PC-9 (cell line): ENCODE measurements around the gene BDH1. TPM values are rescaled to one million over a fixed set of nuclear protein-coding genes. Genes with fewer than 3 reads are reported as not detected.

Experiments used
- BruUV-seq: library from RNA; stranded (reverse); fragments of 400-500 nt; replicated peaks from 2 replicates; lab custom pipeline; 2021; lab: Mats Ljungman, UMichigan
- CTCF ChIA-PET: fragments of 300-600 bp; sonication (Branson Sonifier 250); formaldehyde crosslinking; loops from one replicate; lab custom pipeline; 2022; ENCODE audit warnings: antibody characterized with exemption; lab: Charles Lee
- POLR2A ChIA-PET: fragments of 300-600 bp; sonication (Branson Sonifier 250); formaldehyde crosslinking; loops from one replicate; lab custom pipeline; 2022; ENCODE audit warnings: antibody characterized with exemption; ENCODE audit not compliant: unreplicated experiment; lab: Charles Lee
- DNase-seq, 2 experiments: peaks; one replicate each; pipeline versions ENCODE4 v3.0.0 to v3.0.0-alpha.2; 2015 to 2022; ENCODE audit warnings: mixed read lengths in 1 of 2
- H2AFZ ChIP-seq: fragments of 200-600 bp; sonication (generic); 2 replicates; pipeline ENCODE4 v1.8.1; 2017; ENCODE audit warnings: antibody characterized with exemption
- H3F3A ChIP-seq: fragments of 200-600 bp; sonication (generic); 2 replicates; pipeline ENCODE4 v1.8.1; 2017; ENCODE audit warnings: antibody characterized with exemption, mild to moderate bottlenecking, low read depth; ENCODE audit not compliant: insufficient read depth
- H3K27ac ChIP-seq: fragments of 200-600 bp; sonication (generic); 2 replicates; pipeline ENCODE4 v1.6.1; 2016; ENCODE audit warnings: mixed run types
- H3K27me3 ChIP-seq: fragments of 200-600 bp; sonication (generic); 2 replicates; pipeline ENCODE4 v1.6.1; 2016; ENCODE audit warnings: low read depth, mixed run types; ENCODE audit not compliant: insufficient read depth
- H3K36me3 ChIP-seq: fragments of 200-600 bp; sonication (generic); 2 replicates; pipeline ENCODE4 v1.6.1; 2016; ENCODE audit warnings: low read depth, mixed run types
- H3K4me1 ChIP-seq: fragments of 200-600 bp; sonication (generic); replicated peaks from 2 replicates; pipeline ENCODE4 v1.6.1; 2016; ENCODE audit warnings: mixed run types; ENCODE audit not compliant: insufficient read depth
- H3K4me2 ChIP-seq: fragments of 200-600 bp; sonication (generic); 2 replicates; pipeline ENCODE4 v1.6.1; 2017; ENCODE audit warnings: mixed run types
- H3K4me3 ChIP-seq: fragments of 200-600 bp; sonication (generic); 2 replicates; pipeline ENCODE4 v1.6.1; 2016; ENCODE audit warnings: mixed run types
- H3K79me2 ChIP-seq: fragments of 200-600 bp; sonication (generic); 2 replicates; pipeline ENCODE4 v1.6.1; 2017; ENCODE audit warnings: low read depth, mixed run types
- H3K9me2 ChIP-seq: fragments of 200-600 bp; sonication (generic); 2 replicates; pipeline ENCODE4 v1.8.1; 2017; ENCODE audit warnings: mild to moderate bottlenecking; ENCODE audit not compliant: insufficient read depth
- H3K9me3 ChIP-seq: fragments of 200-600 bp; sonication (generic); 2 replicates; pipeline ENCODE4 v1.8.1; 2016; ENCODE audit warnings: low read depth; ENCODE audit not compliant: insufficient read depth
- H4K20me1 ChIP-seq: fragments of 200-600 bp; sonication (generic); 2 replicates; pipeline ENCODE4 v1.8.1; 2017; ENCODE audit not compliant: insufficient read depth
- CTCF ChIP-seq: fragments of 200-600 bp; sonication (generic); conservative IDR thresholded peaks from 2 replicates; pipeline ENCODE4 v1.6.1; 2017; ENCODE audit warnings: mixed run types, antibody characterized with exemption, mild to moderate bottlenecking, moderate library complexity
- EZH2 ChIP-seq: fragments of 200-600 bp; sonication (generic); IDR thresholded peaks from 2 replicates; pipeline ENCODE4 v1.8.0; 2017; ENCODE audit warnings: antibody characterized with exemption, low read depth
- intact Hi-C: fragments of 100-400 bp; cut with micrococcal nuclease; formaldehyde crosslinking; loops from one replicate; pipeline ENCODE4 v1.10.0; 2022; ENCODE audit not compliant: unreplicated experiment
- total RNA-seq: library from RNA; stranded (reverse); gene quantifications from 2 replicates; pipeline ENCODE4 v1.2.3, GENCODE V29; 2021

Gene BDH1
- total RNA-seq, 1 experiment from 2014 or later: 55.1 TPM

DNA sequence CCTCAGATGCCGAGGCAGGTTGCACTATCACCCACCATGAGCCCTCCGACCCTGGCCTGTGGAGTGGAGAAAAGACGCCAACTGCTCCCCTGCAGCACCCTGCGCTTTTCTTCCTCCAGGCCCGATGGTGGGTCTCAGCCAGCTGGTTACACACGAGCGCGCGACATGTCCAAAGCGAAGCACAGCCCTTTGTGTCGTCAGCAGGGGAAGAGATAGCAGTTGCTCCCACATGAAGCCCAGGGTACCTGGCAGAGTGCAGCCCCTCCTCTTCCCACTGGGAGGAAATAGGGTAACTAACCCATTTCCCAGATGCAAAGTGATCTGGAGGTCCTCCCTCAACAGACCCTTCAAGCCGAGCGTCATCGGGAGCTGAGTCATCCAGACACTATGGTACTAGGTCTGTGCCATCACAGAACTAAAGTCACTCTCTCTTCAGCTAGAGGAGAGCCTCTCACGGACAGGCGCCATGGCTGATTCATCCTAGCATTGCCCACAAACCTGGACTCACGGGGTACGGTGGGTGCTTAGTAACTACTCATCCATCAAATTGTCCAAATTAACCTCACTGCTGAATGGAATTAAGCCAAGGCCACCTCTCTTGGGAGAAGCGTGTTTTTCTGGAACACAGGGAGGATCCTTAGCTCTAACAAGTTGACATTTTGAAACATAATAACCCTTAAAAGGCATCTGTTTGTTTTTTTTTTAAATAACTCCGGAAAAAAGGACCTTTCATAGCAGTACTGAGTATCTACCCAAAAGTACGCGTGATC lies 45.2 kb upstream of the BDH1 start:
- H3K4me3 ChIP-seq: no peak overlapping the region
- H3K27me3 ChIP-seq: no peaks in the 10 kb centered on the region
- no peaks in the 10 kb centered on the region for H4K20me1 ChIP-seq
- no TSS peak for BruUV-seq
- ChIA-PET CTCF (no interaction called here), POLR2A (no interaction called here)
- no peaks in the 10 kb centered on the region for H3K79me2 ChIP-seq
- H3K9me3 ChIP-seq: no peaks in the 10 kb centered on the region
- H3K4me1 ChIP-seq: 0 out of 2 replicates have a peak, but pooled peaks cover 6% of the 10 kb centered on the region
- H3K4me2 ChIP-seq: no peak overlapping the region
- TF ChIP-seq EZH2 (no peak), CTCF (no peak)
- peaks cover 14% of the 10 kb centered on the region; the same call in 1 of the 2 replicates for H3F3A ChIP-seq
- H3K9me2 ChIP-seq: no peaks in the 10 kb centered on the region
- H3K36me3 ChIP-seq: 0 out of 2 replicates have a peak, but pooled peaks cover 3% of the 10 kb centered on the region
- intact Hi-C loops: no loop called here
- H3K27ac ChIP-seq: no peak overlapping the region
- DNase-seq: no peak
- no peak overlapping the region for H2AFZ ChIP-seq

GRCh38 chr3:197599089-197599765 lies 43.5 kb upstream of the BDH1 start:
- ChIA-PET POLR2A (interaction anchor here (0.6 kb wide), 1 partner anchor 83 kb away, joined by 7 read pairs; no protein-coding TSS in a partner anchor), CTCF (interaction anchor here (0.6 to 1.4 kb wide), 10 partner anchors 9 to 512 kb away, joined by 3 to 5 read pairs (median 3); partner anchors contain the start of gene LRCH3)
- H3F3A ChIP-seq: peaks cover 10% of the 10 kb centered on the region; the same call in 1 of the 2 replicates
- H3K9me3 ChIP-seq: no peaks in the 10 kb centered on the region
- peak overlapping the region; percentile 76 for H3K4me2 ChIP-seq
- H2AFZ ChIP-seq: peak overlapping the region; percentile 62
- no peaks in the 10 kb centered on the region for H3K9me2 ChIP-seq
- peak; percentile 73 to 84 for DNase-seq
- peak overlapping the region; percentile 53 for H3K4me3 ChIP-seq
- no peaks in the 10 kb centered on the region for H3K36me3 ChIP-seq
- H3K27ac ChIP-seq: no peak overlapping the region
- no peaks in the 10 kb centered on the region for H3K79me2 ChIP-seq
- BruUV-seq: no TSS peak
- intact Hi-C loops: no loop called here
- no peaks in the 10 kb centered on the region for H3K27me3 ChIP-seq
- TF ChIP-seq CTCF: peak; percentile 98
- no peak for TF ChIP-seq EZH2
- H3K4me1 ChIP-seq: 0 out of 2 replicates have a peak, but pooled peaks cover 6% of the 10 kb centered on the region
- H4K20me1 ChIP-seq: no peaks in the 10 kb centered on the region

- Histone ChIP-seq H3K79me2 (no peaks in the 10 kb centered on the region), H3K9me3 (no peaks in the 10 kb centered on the region), H3K27ac (no peak overlapping the region), H3K36me3 (no peaks in the 10 kb centered on the region), H4K20me1 (no peaks in the 10 kb centered on the region), H3K4me2 (peak overlapping the region; percentile 76; the same call in 1 of the 2 replicates), H3K9me2 (no peaks in the 10 kb centered on the region), H3F3A (peaks cover 10% of the 10 kb centered on the region; the same call in 1 of the 2 replicates), H3K27me3 (no peaks in the 10 kb centered on the region), H3K4me3 (no peak overlapping the region), H2AFZ (no peak overlapping the region), H3K4me1 (0 out of 2 replicates have a peak, but pooled peaks cover 6% of the 10 kb centered on the region)
- ChIA-PET POLR2A (no interaction called here), CTCF (interaction anchor here (0.5 to 1.4 kb wide), 4 partner anchors 33 to 512 kb away, joined by 3 to 5 read pairs (median 4); partner anchors contain the start of gene LRCH3)
- BruUV-seq: no TSS peak
- intact Hi-C loops: no loop called here
- no peak for TF ChIP-seq EZH2
- TF ChIP-seq CTCF: no peak
- no peak for DNase-seq
These were observed 42.7 kb upstream of the BDH1 start for GRCh38 chr3:197598404-197598980.
